Ovary (tissue), 3 donors: Measurements from ENCODE around the gene DIPK1C.

ENCODE experiments used
- EP300 ChIP-seq: sonication (generic); formaldehyde crosslinking; IDR thresholded peaks from one replicate; pipeline ENCODE4 v1.6.1; 2017; ENCODE audit warnings: antibody characterized with exemption
- TF ChIP-seq, protein P1 (sequence below), 3 donors: fragments of 450-650 bp in 2 of 3; fragments of 200-600 bp in 1 of 3; IDR thresholded peaks; one replicate each; pipeline versions ENCODE4 v1.5.1 to v1.8.0; 2016 to 2022; ENCODE audit warnings: antibody characterized with exemption in 3 of 3, mild to moderate bottlenecking in 1 of 3
- donor health status: DM: no; HTN: no; CAD: no.

DNA sequence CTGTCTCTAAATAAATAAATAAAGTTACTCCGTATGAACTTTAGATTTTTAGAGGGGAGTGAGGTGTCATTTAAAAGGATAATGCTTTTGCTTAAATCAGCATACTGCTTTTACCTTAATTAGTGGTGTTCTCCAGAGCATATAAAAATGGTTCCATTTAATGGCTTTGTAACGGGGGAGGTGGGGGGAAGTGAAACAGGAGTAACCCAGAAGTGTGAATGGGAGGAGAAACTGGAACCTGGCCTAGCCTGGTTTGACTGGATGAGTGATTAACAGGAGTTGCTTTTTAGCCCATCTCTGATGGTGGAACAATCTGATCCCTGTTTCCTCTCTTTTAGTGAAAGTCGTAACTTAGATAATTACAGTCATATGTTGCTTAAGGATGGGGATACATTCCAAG is 40.7 kb upstream of the DIPK1C start:
- no peak for TF ChIP-seq EP300
- TF ChIP-seq, protein P1, sequence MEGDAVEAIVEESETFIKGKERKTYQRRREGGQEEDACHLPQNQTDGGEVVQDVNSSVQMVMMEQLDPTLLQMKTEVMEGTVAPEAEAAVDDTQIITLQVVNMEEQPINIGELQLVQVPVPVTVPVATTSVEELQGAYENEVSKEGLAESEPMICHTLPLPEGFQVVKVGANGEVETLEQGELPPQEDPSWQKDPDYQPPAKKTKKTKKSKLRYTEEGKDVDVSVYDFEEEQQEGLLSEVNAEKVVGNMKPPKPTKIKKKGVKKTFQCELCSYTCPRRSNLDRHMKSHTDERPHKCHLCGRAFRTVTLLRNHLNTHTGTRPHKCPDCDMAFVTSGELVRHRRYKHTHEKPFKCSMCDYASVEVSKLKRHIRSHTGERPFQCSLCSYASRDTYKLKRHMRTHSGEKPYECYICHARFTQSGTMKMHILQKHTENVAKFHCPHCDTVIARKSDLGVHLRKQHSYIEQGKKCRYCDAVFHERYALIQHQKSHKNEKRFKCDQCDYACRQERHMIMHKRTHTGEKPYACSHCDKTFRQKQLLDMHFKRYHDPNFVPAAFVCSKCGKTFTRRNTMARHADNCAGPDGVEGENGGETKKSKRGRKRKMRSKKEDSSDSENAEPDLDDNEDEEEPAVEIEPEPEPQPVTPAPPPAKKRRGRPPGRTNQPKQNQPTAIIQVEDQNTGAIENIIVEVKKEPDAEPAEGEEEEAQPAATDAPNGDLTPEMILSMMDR (IDR thresholded peaks at IDR 0.05), result no peak
